Activated naive CD4-positive, alpha-beta T cell treated with Interleukin-2 at 50 U/mL for 16 hours (primary cell): ENCODE data around the gene TPD52L1.
A peak's percentile ranks its signal among the peaks of the same experiment; 100 is the strongest.

Experiments used
- DNase-seq: peaks from one replicate; pipeline ENCODE4 v3.0.0-alpha.2; 2020

TPD52L1 gene

GRCh38 chr6:125182237-125183008, 28.9 kb downstream of the TPD52L1 start:
- no peak for DNase-seq

DNA sequence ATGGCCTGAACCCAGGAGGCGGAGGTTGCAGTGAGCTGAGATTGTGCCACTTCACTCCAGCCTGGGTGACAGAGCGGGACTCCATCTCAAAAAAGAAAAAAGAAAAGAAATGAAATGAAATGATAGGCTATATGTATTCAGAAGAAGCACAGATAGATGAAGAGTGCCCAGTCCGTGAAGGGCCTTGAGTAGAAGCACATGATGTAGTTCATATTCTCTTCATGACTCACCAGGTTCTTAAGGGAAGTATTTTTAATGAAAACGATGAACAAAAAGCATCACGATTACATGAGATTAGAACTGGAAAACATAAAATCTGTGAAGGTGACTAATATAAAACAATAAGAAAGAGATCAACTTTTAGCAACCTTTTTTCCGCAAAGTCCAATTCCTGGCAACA, 29.8 kb downstream of the TPD52L1 start:
- no peak for DNase-seq

DNA sequence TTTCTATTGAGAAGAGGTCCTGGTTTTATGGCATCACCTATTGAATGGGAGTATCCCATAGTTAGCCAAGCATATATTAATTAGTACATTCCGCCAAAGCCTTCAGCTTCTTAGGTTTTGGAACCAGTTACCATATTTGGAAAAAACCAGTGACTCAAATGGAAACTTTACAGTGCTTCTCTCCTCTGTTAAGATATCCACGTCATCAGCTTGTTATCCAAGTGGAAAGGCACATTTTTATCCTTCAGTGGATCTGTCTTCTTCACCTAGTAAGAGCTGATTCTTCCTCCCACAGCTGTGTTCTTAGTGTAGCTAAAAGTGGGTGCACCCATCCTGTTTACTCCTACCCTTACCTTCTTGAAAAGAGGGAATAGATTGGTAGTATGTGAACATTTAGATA, 34.5 kb downstream of the TPD52L1 start:
- no peak for DNase-seq

GRCh38 chr6:125188594-125189203, 35.1 kb downstream of the TPD52L1 start:
- DNase-seq: no peak

- DNase-seq: no peak
These were observed 35.9 kb downstream of the TPD52L1 start for GRCh38 chr6:125189494-125189893.

GRCh38 chr6:125190667-125191066, 37.1 kb downstream of the TPD52L1 start:
- DNase-seq: no peak

DNA sequence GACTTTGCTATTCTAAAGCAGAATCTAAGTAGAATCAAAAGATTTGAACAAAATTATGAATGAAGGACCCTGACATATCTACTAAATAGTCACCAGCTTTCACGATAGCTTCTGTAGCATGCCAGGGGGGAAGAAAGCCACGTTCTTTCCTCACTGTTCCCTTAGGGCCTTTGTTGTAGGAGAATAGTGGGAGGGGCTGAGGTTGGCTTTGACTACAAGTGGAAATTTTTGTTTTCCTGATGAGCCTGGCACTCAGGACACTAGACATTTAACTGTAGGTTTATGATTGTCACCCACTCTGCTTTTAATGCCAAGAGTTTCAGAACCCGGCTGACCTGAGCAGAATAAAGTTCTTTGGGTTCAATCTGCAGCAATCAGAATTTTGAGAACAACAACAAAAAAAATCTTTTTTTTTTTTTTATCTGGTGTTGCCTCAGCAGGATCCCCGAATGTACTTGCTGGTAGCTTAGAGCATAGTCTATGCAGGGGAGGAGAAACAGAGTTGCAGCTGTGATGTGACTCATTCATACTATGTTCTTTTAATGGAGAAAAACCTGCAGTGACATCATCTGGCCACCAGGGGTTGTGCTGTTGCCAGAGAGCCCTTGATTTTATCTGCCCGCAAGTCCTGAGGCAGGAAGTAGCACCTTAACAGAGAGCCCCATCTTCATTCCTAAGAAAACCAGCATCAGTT, 38.5 kb downstream of the TPD52L1 start:
- DNase-seq: peak; percentile 43

DNA sequence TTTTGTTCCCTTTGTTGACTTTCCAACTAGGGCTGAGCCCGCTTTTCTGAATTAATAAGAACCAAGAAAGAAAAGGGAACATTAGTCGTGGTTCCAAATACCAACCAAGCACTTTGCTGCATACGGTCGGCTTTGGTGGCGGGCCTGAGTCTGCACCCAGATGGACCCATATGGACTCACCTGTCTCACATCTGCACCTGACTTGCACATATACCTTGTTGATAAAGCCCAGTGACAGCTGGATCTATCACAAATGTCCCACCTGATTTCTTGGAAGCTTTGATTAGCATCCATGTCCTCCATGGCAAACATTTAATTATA, 39.0 kb downstream of the TPD52L1 start:
- DNase-seq: no peak

DNA sequence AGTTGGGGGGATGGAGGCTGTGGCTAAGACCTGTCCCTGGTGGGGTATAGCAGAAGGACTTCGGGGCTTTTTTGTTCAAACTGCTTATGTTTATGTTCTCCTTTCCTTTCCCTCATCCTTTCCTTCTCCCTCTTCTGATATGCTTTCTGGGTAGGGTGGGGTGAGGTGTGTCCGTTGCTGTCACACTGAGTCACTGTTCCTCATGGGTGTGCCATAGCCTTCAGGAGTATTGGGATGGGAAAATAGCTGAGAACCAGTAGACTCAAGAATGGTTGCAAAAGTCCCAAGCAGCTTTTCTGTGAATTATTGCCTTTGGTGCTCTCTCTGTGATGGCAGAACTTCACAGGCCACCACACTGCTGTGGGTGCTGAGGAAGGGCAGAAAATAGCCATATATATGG, 39.6 kb downstream of the TPD52L1 start:
- no peak for DNase-seq

DNA sequence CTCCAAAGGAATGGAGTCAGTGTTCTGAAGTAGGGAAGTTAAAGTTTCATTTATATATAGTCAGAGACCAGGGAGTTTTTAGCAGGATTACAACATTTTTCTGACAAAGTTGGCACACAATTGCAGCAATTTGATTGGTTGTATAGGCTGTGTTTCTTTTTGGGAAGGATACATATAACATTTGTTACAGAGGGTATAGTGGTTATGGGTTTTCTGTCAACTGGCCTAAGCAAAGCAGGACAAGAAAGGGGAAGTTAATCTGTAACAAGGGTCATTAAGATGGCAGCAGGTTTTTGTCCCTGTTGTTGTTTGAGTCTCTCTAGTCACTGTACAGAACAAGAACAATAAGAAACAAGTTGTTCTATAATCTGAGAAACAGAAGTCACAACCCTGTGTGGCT, 41.4 kb downstream of the TPD52L1 start:
- DNase-seq: no peak

- no peak for DNase-seq
These were observed 42.0 kb downstream of the TPD52L1 start for GRCh38 chr6:125195526-125195925.

DNA sequence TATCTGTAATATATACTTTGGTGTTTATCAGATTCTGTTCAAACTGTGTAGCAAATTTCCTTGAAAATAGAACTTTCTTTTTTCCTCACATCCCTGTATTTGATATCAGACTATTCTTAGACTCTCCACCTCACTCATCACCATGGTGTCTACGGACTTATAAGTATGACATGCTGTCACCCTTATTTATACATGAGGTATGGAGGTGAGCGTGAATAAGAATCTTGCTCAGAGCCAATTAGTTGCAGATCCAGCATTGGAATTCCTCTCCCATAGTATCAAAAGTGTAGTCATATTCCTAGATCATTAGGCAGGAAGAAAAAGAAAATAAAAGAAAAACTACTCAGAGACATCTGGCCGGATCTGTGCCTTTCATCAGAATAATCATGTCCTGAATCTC, 43.0 kb downstream of the TPD52L1 start:
- no peak for DNase-seq

GRCh38 chr6:125197795-125198269, 44.3 kb downstream of the TPD52L1 start:
- DNase-seq: no peak

GRCh38 chr6:125198398-125198937, 44.9 kb downstream of the TPD52L1 start:
- DNase-seq: no peak

DNA sequence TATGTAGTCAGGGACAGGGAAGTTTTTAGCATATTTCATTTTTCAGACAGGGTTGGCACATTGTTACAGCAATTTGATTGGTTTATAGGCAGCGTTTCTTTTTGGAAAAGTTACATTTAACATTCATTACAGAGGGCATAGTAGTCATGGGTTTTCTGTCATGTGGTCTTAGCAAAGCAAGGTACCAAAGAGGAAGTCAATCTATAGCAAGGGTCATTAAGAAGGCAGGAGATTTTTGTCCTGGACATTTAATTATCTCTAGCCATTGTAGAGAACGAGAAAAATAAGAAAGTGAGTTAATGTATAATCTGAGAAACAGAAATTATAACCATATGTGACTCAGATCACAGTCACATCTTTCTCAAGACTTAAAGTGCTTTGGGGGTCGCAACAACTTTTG, 47.4 kb downstream of the TPD52L1 start:
- no peak for DNase-seq

DNA sequence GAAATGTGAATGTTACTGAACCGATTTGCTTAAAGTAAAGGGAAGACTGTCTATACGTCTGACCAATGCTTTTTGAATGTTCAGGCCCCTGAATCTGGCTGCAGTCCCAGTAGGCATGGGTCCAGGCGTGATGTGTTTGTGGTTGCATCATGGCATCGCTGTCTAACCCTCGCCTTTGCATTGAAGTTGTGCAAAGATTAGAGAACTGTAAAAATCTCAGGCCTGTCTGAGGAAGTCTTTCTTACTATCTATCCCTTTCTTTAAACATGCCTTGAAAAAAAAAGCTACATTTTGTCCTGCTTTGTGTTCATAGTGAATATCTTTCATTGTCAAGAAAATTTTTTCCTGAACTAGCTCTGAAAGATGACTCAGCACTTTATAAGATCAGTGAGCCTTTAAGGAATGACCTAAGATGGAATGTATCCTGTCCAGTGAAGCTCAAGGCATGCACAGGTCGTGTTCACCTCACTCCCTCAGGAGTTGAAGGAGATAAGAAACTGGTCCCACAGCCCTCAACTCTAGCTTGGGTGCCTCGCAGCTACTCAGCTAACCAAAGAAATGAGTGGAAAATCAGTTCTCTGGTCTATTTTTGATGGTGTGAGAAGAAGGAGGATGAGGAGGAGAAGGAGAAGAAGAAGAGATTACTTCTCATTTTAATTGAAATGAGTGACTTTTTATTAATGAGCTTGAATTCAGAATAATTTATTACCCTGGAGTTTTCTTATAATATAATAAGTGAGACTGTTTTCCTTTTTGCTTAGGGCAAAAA, 48.6 kb downstream of the TPD52L1 start:
- no peak for DNase-seq

- DNase-seq: no peak
These were observed 49.8 kb downstream of the TPD52L1 start for GRCh38 chr6:125203395-125203794.

- no peak for DNase-seq
These were observed 52.4 kb downstream of the TPD52L1 start for GRCh38 chr6:125205931-125206330.

GRCh38 chr6:125206389-125206788, 52.8 kb downstream of the TPD52L1 start:
- no peak for DNase-seq

DNA sequence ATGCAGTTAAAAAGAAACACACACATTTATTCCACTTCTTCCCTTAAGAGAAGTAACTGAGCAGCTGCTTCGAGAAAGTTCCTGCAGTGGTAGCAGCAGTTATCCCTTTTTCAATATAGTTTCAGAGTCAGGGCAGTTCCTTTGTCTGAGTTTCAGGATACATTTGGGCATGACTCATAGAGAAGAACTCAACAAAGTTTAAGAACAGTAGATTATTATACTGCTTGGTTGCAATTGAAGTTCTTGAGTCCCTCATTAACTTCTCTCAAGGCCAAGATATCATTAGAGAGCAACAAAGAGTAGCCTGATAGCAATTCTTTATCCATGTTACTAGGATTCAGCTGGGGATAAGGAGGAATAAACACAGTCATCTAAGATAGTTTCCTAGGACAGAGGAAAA, 54.4 kb downstream of the TPD52L1 start:
- DNase-seq: no peak

- DNase-seq: no peak
These were observed 55.2 kb downstream of the TPD52L1 start for GRCh38 chr6:125208625-125209249.

DNA sequence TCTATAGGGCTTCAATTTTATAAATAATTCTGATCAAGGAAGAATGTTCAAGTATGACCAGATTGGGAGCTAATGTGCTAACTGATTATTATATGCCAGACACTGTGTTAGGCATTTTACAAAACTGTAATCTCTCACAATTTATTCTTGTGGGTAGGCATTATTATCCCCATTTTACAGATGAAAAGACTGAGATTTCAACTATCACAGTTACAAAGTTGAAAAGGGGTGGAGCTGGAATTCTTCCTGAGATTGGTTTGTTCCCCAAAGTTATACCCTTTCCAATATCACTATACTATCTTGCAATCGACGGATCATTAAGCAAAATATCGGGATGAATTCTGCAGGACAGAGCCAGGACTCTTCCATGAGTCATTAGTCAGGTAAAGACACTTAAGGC, 57.1 kb downstream of the TPD52L1 start:
- no peak for DNase-seq

DNA sequence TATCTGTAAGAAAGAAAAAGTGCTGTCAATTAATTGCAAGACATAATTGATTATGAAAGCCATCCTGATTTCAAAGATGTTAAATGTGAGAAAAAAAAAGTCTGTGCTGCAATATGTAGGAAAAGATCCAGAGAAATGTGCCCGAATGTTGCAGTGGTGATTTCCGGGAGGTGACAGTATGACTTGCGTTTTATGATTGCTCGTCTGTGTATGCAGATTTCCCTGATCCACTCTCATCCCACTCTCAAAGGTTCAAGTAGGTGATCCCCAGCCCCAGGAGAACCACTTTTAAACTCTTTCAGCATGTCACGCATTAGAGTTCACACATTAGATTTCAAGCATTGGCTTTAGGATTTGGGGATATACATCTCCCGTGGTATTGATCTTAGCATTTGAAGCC, 57.8 kb downstream of the TPD52L1 start:
- no peak for DNase-seq
